ENCODE data around the gene FAM3D.

Gene FAM3D

DNA sequence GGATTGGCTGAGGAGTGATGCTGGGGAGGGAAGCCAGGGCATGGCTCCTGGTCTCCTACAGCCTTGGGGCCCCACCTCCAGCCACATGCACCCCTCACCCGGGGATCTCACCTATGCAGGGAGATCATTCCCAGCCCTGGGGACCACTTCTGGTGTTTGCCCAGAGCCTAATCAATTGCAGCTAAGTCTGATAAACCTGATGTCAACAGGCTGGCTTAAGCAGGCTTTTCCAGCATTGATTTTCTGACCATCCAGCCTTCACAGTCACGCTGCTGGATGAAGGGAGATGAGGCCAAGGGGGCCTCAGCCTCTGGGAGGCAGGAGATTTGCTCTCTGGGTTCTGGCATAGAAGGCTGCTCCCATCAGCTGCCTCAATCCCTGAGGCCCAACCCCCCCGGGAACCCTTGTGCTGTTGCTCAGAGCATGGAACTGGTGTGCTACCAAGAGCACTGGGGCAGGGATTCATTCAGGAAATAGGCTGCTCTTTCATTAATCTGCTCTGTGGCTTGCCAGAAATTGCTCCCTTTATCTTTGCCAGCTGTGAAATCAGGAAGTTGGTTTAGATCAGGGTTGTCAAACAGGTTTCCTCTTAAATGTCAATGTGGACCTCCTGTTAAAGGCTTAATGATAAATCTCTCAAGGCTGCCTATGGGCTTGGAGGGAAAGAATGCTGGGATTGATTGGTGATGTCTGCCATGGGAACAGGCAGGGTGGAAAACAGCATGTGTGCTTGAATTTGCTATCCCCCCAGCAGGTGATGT lies 19.0 kb downstream of the FAM3D start:
- TF ChIP-seq, protein P1, sequence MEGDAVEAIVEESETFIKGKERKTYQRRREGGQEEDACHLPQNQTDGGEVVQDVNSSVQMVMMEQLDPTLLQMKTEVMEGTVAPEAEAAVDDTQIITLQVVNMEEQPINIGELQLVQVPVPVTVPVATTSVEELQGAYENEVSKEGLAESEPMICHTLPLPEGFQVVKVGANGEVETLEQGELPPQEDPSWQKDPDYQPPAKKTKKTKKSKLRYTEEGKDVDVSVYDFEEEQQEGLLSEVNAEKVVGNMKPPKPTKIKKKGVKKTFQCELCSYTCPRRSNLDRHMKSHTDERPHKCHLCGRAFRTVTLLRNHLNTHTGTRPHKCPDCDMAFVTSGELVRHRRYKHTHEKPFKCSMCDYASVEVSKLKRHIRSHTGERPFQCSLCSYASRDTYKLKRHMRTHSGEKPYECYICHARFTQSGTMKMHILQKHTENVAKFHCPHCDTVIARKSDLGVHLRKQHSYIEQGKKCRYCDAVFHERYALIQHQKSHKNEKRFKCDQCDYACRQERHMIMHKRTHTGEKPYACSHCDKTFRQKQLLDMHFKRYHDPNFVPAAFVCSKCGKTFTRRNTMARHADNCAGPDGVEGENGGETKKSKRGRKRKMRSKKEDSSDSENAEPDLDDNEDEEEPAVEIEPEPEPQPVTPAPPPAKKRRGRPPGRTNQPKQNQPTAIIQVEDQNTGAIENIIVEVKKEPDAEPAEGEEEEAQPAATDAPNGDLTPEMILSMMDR (conservative IDR thresholded peaks at IDR 0.05; ENCODE audit: control insufficient read depth, insufficient read depth, low read depth, low read length): no peak
- no peak for DNase-seq (ENCODE audit: low read depth)
- no peak overlapping the region for H3K4me3 ChIP-seq (ENCODE audit: control insufficient read depth, low read depth, low read length)

GRCh38 chr3:58646503-58646902 lies 20.1 kb downstream of the FAM3D start:
- no peak for DNase-seq (ENCODE audit: low read depth)
- TF ChIP-seq, protein P1 (conservative IDR thresholded peaks at IDR 0.05; ENCODE audit: control insufficient read depth, insufficient read depth, low read depth, low read length): no peak

GRCh38 chr3:58645726-58646125 lies 20.8 kb downstream of the FAM3D start:
- no peak for DNase-seq (ENCODE audit: low read depth)
- H3K4me3 ChIP-seq (ENCODE audit: control insufficient read depth, low read depth, low read length): no peak overlapping the region
- TF ChIP-seq, protein P1 (conservative IDR thresholded peaks at IDR 0.05; ENCODE audit: control insufficient read depth, insufficient read depth, low read depth, low read length): no peak

More at GRCh38 chr3:58646503-58646902, 20.1 kb downstream of the FAM3D start:
- no peak overlapping the region for H3K4me3 ChIP-seq (ENCODE audit: control insufficient read depth, low read depth, low read length)

- TF ChIP-seq, protein P1 (conservative IDR thresholded peaks at IDR 0.05; ENCODE audit: control insufficient read depth, insufficient read depth, low read depth, low read length): no peak
- H3K4me3 ChIP-seq (ENCODE audit: control insufficient read depth, low read depth, low read length): no peak overlapping the region
- DNase-seq (ENCODE audit: low read depth): no peak
Measured at GRCh38 chr3:58642846-58643245, 23.7 kb downstream of the FAM3D start.

DNA sequence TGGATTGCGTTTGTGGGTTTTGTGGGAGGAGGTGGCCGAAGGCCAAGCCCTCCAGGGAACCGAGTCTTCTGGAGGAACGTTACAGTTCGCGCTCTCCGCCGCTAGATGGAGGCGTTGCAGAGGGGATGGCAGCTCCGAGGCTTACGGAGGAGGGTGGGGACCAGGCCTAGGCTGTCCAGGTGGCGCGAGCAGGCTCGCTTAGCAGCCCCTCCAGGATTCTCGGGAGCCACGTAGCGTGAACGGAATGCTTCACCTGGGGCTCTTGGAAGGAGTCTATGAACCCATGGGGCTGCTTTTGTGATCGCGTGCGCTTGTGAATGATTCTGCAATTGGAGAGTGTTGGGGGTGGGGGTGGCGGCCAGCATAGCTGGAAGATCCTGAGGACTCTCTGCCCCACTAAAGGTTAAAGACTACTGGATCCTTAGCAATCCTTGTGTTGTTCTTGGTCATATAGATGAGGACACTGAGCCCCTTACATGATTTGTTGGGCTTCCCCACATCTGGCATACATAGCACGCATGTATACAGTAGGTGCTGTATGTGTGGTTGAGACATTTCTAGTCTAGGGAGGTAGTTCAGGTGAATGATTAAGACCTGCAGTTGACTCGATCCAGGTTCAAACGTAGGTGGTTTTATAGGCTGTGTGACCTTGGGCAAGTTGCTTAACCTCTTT lies 25.7 kb downstream of the FAM3D start:
- peak; percentile 71 for DNase-seq (ENCODE audit: low read depth)
- no peak overlapping the region for H3K4me3 ChIP-seq (ENCODE audit: control insufficient read depth, low read depth, low read length)

DNA sequence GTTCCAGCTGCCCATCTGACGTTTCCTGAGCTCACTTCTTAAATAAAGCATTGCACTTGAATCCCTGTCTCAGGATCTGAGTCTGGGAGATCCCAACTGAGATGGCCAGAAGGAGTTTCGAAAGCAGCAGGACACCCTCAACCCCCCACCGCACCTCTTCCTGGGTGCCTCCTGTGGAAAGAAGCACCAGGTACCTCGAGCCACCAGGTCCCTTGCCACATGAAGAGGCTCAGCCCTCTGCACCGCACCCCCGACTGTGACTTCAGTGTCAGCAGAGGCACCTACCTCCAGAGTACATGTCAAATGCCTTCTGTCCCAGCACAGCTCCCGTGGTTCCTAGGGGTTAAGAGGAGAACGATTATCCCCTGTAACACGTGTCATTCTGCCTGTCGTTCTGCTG lies 26.7 kb downstream of the FAM3D start:
- TF ChIP-seq, protein P1 (conservative IDR thresholded peaks at IDR 0.05; ENCODE audit: control insufficient read depth, insufficient read depth, low read depth, low read length): no peak

More for the DNA sequence above, 25.7 kb downstream of the FAM3D start:
- TF ChIP-seq, protein P1 (conservative IDR thresholded peaks at IDR 0.05; ENCODE audit: control insufficient read depth, insufficient read depth, low read depth, low read length): peak; percentile 94

More for the DNA sequence above, 26.7 kb downstream of the FAM3D start:
- no peak for DNase-seq (ENCODE audit: low read depth)
- no peak overlapping the region for H3K4me3 ChIP-seq (ENCODE audit: control insufficient read depth, low read depth, low read length)

Data from fibroblast of mammary gland (primary cell).